Measurements from ENCODE around the gene FARS2. TPM values are rescaled to one million over a fixed set of nuclear protein-coding genes. Genes with fewer than 3 reads are reported as not detected.

FARS2 gene
- polyA plus RNA-seq, 3 donors: 12.2 to 21.6 (median 17.7) TPM

GRCh38 chr6:5759571-5759970 is 498.3 kb downstream of the FARS2 start:
- DNase-seq: no peak
- no peak overlapping the region for H3K4me2 ChIP-seq (replicated peaks; ENCODE audit: extremely low read depth, low read length, poor library complexity, severe bottlenecking)
- WGBS (ENCODE audit: insufficient coverage): 97% methylated on average over 4 of the region's 5 CpGs
- H4K20me1 ChIP-seq (ENCODE audit: insufficient read depth, low read length): no peaks in the 10 kb centered on the region
- H3K4me3 ChIP-seq (replicated peaks in 1 of 3; ENCODE audit: low read depth in 2 of 3, low read length in 3 of 3): no peak overlapping the region
- H3K36me3 ChIP-seq (replicated peaks in 1 of 2; ENCODE audit: control insufficient read depth in 1 of 2, insufficient read depth in 2 of 2, low read length in 2 of 2): no peaks in the 10 kb centered on the region
- H3K9ac ChIP-seq (ENCODE audit: insufficient read depth, low read length, poor library complexity, severe bottlenecking): no peak overlapping the region
- peaks cover 13 to 25% (median 19%) of the 10 kb centered on the region in 7 donors for H3K9me3 Mint-ChIP-seq
- H3K79me2 ChIP-seq (ENCODE audit: insufficient read depth, low read length): no peaks in the 10 kb centered on the region
- TF ChIP-seq, protein P1, sequence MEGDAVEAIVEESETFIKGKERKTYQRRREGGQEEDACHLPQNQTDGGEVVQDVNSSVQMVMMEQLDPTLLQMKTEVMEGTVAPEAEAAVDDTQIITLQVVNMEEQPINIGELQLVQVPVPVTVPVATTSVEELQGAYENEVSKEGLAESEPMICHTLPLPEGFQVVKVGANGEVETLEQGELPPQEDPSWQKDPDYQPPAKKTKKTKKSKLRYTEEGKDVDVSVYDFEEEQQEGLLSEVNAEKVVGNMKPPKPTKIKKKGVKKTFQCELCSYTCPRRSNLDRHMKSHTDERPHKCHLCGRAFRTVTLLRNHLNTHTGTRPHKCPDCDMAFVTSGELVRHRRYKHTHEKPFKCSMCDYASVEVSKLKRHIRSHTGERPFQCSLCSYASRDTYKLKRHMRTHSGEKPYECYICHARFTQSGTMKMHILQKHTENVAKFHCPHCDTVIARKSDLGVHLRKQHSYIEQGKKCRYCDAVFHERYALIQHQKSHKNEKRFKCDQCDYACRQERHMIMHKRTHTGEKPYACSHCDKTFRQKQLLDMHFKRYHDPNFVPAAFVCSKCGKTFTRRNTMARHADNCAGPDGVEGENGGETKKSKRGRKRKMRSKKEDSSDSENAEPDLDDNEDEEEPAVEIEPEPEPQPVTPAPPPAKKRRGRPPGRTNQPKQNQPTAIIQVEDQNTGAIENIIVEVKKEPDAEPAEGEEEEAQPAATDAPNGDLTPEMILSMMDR (IDR thresholded peaks at IDR 0.05): no peak
- no peaks in the 10 kb centered on the region for H3K4me1 ChIP-seq (ENCODE audit: control insufficient read depth in 1 of 2, insufficient read depth in 2 of 2, low read length in 2 of 2)
- H3K27ac Mint-ChIP-seq: no peak overlapping the region
- peaks cover 0 to 3% (median 2%) of the 10 kb centered on the region in 3 donors for H3K27me3 Mint-ChIP-seq (ENCODE audit: low read depth in 3 of 3)
- intact Hi-C loops (cut with micrococcal nuclease): no loop called here
- H3K27ac ChIP-seq (ENCODE audit: low read depth in 1 of 2, low read length in 2 of 2): no peak overlapping the region
- peaks cover 3 to 16% of the 10 kb centered on the region in 2 donors for H3K36me3 Mint-ChIP-seq
- no peaks in the 10 kb centered on the region for H3K4me1 Mint-ChIP-seq
- no peaks in the 10 kb centered on the region for H3K27me3 ChIP-seq (ENCODE audit: control insufficient read depth in 2 of 2, insufficient read depth in 2 of 2, low read length in 2 of 2)
- no peak overlapping the region for H3K4me3 Mint-ChIP-seq
- H2AFZ ChIP-seq (ENCODE audit: insufficient read depth, low read depth, low read length, poor library complexity, severe bottlenecking): no peak overlapping the region
- H3K9me3 ChIP-seq (replicated peaks in 1 of 2; ENCODE audit: control insufficient read depth in 1 of 2, insufficient read depth in 1 of 2, low read length in 2 of 2): peaks cover 8 to 16% of the 10 kb centered on the region in 2 donors

- no peak for DNase-seq
- Mint-ChIP-seq H3K4me1 (no peaks in the 10 kb centered on the region), H3K27me3 (ENCODE audit: low read depth in 3 of 3) (peaks cover 0 to 2% (median 1%) of the 10 kb centered on the region in 3 donors), H3K27ac (no peak overlapping the region), H3K9me3 (peaks cover 4 to 13% (median 5%) of the 10 kb centered on the region in 7 donors), H3K36me3 (peaks cover under 1 to 6% of the 10 kb centered on the region in 2 donors), H3K4me3 (no peak overlapping the region)
- no peaks in the 10 kb centered on the region for H3K36me3 ChIP-seq (replicated peaks in 1 of 2; ENCODE audit: control insufficient read depth in 1 of 2, insufficient read depth in 2 of 2, low read length in 2 of 2)
- no peaks in the 10 kb centered on the region for H3K79me2 ChIP-seq (ENCODE audit: insufficient read depth, low read length)
- H2AFZ ChIP-seq (ENCODE audit: insufficient read depth, low read depth, low read length, poor library complexity, severe bottlenecking): no peak overlapping the region
- peaks cover under 1 to 3% of the 10 kb centered on the region in 2 donors for H3K9me3 ChIP-seq (replicated peaks in 1 of 2; ENCODE audit: control insufficient read depth in 1 of 2, insufficient read depth in 1 of 2, low read length in 2 of 2)
- no peak overlapping the region for H3K4me2 ChIP-seq (replicated peaks; ENCODE audit: extremely low read depth, low read length, poor library complexity, severe bottlenecking)
- no peaks in the 10 kb centered on the region for H3K27me3 ChIP-seq (ENCODE audit: control insufficient read depth in 2 of 2, insufficient read depth in 2 of 2, low read length in 2 of 2)
- no peaks in the 10 kb centered on the region for H3K4me1 ChIP-seq (ENCODE audit: control insufficient read depth in 1 of 2, insufficient read depth in 2 of 2, low read length in 2 of 2)
- no peak overlapping the region for H3K4me3 ChIP-seq (replicated peaks in 1 of 3; ENCODE audit: low read depth in 2 of 3, low read length in 3 of 3)
- intact Hi-C loops (cut with micrococcal nuclease): no loop called here
- TF ChIP-seq, protein P1 (IDR thresholded peaks at IDR 0.05): no peak
- 90% methylated on average over 4 of the region's 5 CpGs for WGBS (ENCODE audit: insufficient coverage)
- no peak overlapping the region for H3K27ac ChIP-seq (ENCODE audit: low read depth in 1 of 2, low read length in 2 of 2)
- no peak overlapping the region for H3K9ac ChIP-seq (ENCODE audit: insufficient read depth, low read length, poor library complexity, severe bottlenecking)
- no peaks in the 10 kb centered on the region for H4K20me1 ChIP-seq (ENCODE audit: insufficient read depth, low read length)
Observed at GRCh38 chr6:5761370-5761769, 500.1 kb downstream of the FARS2 start.

All from CD14-positive monocyte (primary cell).